BLaER1 treated with 17β-estradiol and CSF1 and Interleukin-3, amounts not matched to agents 10 nM and 100 nM (cell line): ENCODE results near the gene PTPRO.

Experiments used
- H3K27ac ChIP-seq, 11 experiments: shearing (Covaris generic); formaldehyde crosslinking; 2 replicates each; pipeline ENCODE4 v1.8.1; 2022
- H3K27me3 ChIP-seq, 11 experiments: shearing (Covaris generic); formaldehyde crosslinking; 2 replicates each; pipeline ENCODE4 v1.8.1; 2022
- H3K36me3 ChIP-seq, 11 experiments: shearing (Covaris generic); formaldehyde crosslinking; 2 replicates each; pipeline ENCODE4 v1.8.1; 2022
- H3K4me1 ChIP-seq, 10 experiments: shearing (Covaris generic); formaldehyde crosslinking; 2 replicates each; pipeline ENCODE4 v1.8.1; 2022
- H3K4me2 ChIP-seq, 11 experiments: shearing (Covaris generic); formaldehyde crosslinking; 2 replicates each; pipeline ENCODE4 v1.8.1; 2022
- H3K4me3 ChIP-seq, 10 experiments: shearing (Covaris generic); formaldehyde crosslinking; 2 replicates each; pipeline ENCODE4 v1.8.1; 2022
- H3K9ac ChIP-seq, 11 experiments: shearing (Covaris generic); formaldehyde crosslinking; 2 replicates each; pipeline ENCODE4 v1.8.1; 2022
- H3K9me3 ChIP-seq, 11 experiments: shearing (Covaris generic); formaldehyde crosslinking; replicated peaks in 1 of 11; 2 replicates each; pipeline ENCODE4 v1.8.1; 2022
- H4K20me1 ChIP-seq, 11 experiments: shearing (Covaris generic); formaldehyde crosslinking; 2 replicates each; pipeline ENCODE4 v1.8.1; 2022
- Cebpa-rat ChIP-seq, 11 experiments: shearing (Covaris generic); IDR thresholded peaks; 2 replicates each; pipeline ENCODE4 v1.8.1; 2022

Gene PTPRO

GRCh38 chr12:15453613-15454012 is 131.3 kb downstream of the PTPRO start:
- Histone ChIP-seq H4K20me1 (no peaks in the 10 kb centered on the region), H3K9ac (no peak overlapping the region)
- TF ChIP-seq Cebpa-rat (IDR thresholded peaks at IDR 0.05) = no peak

GRCh38 chr12:15458008-15458407 is 135.7 kb downstream of the PTPRO start:
- H3K4me2 ChIP-seq = no peak overlapping the region
- no peak overlapping the region for H3K9ac ChIP-seq
- no peak overlapping the region for H3K4me3 ChIP-seq
- H3K27ac ChIP-seq = no peak overlapping the region
- TF ChIP-seq Cebpa-rat (IDR thresholded peaks at IDR 0.05) = no peak
- H3K4me1 ChIP-seq = peaks cover 0 to 14% (median 0%) of the 10 kb centered on the region in 10 experiments; a peak in 4 of 20 replicates
- H3K9me3 ChIP-seq = peaks cover 8 to 28% (median 15%) of the 10 kb centered on the region in 11 experiments; a peak in 20 of 22 replicates
- no peaks in the 10 kb centered on the region for H3K27me3 ChIP-seq
- no peaks in the 10 kb centered on the region for H4K20me1 ChIP-seq
- H3K36me3 ChIP-seq = no peaks in the 10 kb centered on the region

More at GRCh38 chr12:15453613-15454012, 131.3 kb downstream of the PTPRO start:
- Histone ChIP-seq H3K9me3 (peaks cover 8 to 29% (median 10%) of the 10 kb centered on the region in 11 experiments; a peak in 20 of 22 replicates), H3K4me2 (peak overlapping the region in 1 of 11 experiments; percentile 24; a peak in 2 of 22 replicates), H3K36me3 (no peaks in the 10 kb centered on the region), H3K4me3 (no peak overlapping the region), H3K27ac (no peak overlapping the region), H3K27me3 (no peaks in the 10 kb centered on the region), H3K4me1 (peaks cover 0 to 16% (median 0%) of the 10 kb centered on the region in 10 experiments; a peak in 4 of 20 replicates)

- Histone ChIP-seq H3K36me3 (no peaks in the 10 kb centered on the region), H3K27me3 (no peaks in the 10 kb centered on the region), H3K4me1 (no peaks in the 10 kb centered on the region), H3K9ac (no peak overlapping the region), H3K27ac (no peak overlapping the region), H4K20me1 (no peaks in the 10 kb centered on the region), H3K4me2 (no peak overlapping the region), H3K4me3 (no peak overlapping the region), H3K9me3 (no peaks in the 10 kb centered on the region)
- TF ChIP-seq Cebpa-rat (IDR thresholded peaks at IDR 0.05) = no peak
Observed at GRCh38 chr12:15468911-15469310, 146.6 kb downstream of the PTPRO start.

DNA sequence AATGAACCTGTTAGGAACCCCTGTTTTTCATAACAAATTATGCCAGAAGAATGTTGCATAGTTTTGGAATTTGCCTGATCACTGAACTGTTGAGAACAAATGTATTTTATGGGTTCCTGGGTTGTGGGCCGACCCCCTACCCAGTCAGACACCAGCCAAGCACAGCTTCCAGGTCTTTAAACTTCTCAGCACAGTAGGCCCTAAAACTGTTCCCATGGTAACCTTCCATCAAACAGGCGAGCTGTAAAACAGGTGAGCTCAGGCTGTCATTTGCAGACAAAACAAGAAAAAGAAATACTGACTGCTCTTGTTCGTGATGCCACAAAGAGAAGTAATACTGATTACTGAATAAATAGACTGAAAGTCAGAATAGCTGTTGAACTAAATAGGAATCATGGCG is 147.0 kb downstream of the PTPRO start:
- no peak overlapping the region for H3K9ac ChIP-seq
- H3K27me3 ChIP-seq = no peaks in the 10 kb centered on the region
- no peak for TF ChIP-seq Cebpa-rat (IDR thresholded peaks at IDR 0.05)
- H3K27ac ChIP-seq = no peak overlapping the region
- H3K36me3 ChIP-seq = no peaks in the 10 kb centered on the region
- no peak overlapping the region for H3K4me3 ChIP-seq
- H3K4me1 ChIP-seq = no peaks in the 10 kb centered on the region
- H3K9me3 ChIP-seq = no peaks in the 10 kb centered on the region
- H4K20me1 ChIP-seq = no peaks in the 10 kb centered on the region
- H3K4me2 ChIP-seq = no peak overlapping the region

DNA sequence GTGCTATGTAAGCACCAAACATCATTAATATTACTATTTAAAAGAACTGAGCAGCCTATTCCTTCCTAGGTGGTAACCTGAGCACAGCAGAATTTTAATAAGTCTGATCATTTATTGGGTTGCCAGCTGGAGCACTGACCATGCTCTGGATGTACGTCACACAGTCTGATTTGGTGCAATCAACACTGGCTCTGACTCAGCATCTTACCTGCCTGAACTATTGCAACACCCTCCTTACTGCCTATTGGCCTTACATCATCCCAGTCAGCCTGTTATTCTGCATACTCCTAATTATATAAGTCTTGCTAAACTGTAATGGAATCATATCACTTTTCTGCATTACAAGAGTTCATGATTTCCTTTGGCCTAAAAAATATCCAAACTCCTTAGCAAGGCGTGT is 149.7 kb downstream of the PTPRO start:
- no peaks in the 10 kb centered on the region for H3K9me3 ChIP-seq
- no peak overlapping the region for H3K4me3 ChIP-seq
- no peaks in the 10 kb centered on the region for H4K20me1 ChIP-seq
- H3K9ac ChIP-seq = no peak overlapping the region
- H3K27ac ChIP-seq = no peak overlapping the region
- H3K36me3 ChIP-seq = no peaks in the 10 kb centered on the region
- H3K27me3 ChIP-seq = no peaks in the 10 kb centered on the region
- no peak for TF ChIP-seq Cebpa-rat (IDR thresholded peaks at IDR 0.05)
- H3K4me2 ChIP-seq = no peak overlapping the region
- H3K4me1 ChIP-seq = no peaks in the 10 kb centered on the region

DNA sequence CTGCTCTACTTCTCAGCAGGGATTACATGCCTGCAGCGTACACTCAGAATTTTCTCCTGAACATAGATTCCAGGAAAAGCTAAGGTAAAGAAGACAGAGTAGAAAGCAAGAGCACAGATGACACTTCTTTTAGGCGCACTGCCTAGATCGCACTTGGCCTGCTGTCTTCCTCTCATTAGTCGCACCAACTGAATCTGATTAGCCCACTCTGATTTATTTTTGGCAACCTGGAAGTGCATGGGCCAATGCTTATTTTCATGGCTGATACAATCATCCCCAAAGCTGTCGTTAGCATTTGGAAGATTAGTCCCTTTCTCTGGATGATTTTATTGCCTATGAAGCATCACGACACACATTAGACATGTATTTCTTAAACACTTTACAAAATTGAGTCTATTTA is 152.5 kb downstream of the PTPRO start:
- TF ChIP-seq Cebpa-rat (IDR thresholded peaks at IDR 0.05) = no peak
- no peaks in the 10 kb centered on the region for H3K4me1 ChIP-seq
- no peaks in the 10 kb centered on the region for H3K27me3 ChIP-seq
- H3K4me3 ChIP-seq = no peak overlapping the region
- H3K36me3 ChIP-seq = no peaks in the 10 kb centered on the region
- no peak overlapping the region for H3K4me2 ChIP-seq
- H3K9ac ChIP-seq = no peak overlapping the region
- no peak overlapping the region for H3K27ac ChIP-seq
- no peaks in the 10 kb centered on the region for H4K20me1 ChIP-seq
- no peaks in the 10 kb centered on the region; a peak in 1 of 22 replicates for H3K9me3 ChIP-seq

DNA sequence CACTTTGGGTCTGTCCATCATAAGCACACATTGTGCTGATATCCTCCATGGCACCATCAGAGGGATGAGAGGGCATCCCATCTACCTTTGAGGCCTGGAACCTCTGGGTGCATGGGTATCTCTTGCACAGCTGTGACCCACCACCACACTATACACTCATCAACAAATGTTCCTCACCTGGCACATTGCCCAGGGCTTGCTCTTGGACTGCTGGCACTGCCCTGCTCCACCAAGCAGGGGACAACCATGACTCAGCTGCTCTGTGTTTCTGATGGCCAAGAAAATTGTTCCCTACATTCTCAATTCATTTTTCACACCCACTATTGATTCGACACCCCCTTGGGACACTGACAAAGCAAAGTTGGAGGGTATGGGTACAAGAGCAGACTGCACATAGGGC is 155.5 kb downstream of the PTPRO start:
- no peak overlapping the region for H3K4me2 ChIP-seq
- no peak overlapping the region for H3K27ac ChIP-seq
- no peak overlapping the region for H3K4me3 ChIP-seq
- no peaks in the 10 kb centered on the region; a peak in 1 of 20 replicates for H3K4me1 ChIP-seq
- no peaks in the 10 kb centered on the region for H4K20me1 ChIP-seq
- TF ChIP-seq Cebpa-rat (IDR thresholded peaks at IDR 0.05) = no peak
- no peak overlapping the region for H3K9ac ChIP-seq
- H3K36me3 ChIP-seq = no peaks in the 10 kb centered on the region
- H3K27me3 ChIP-seq = no peaks in the 10 kb centered on the region
- H3K9me3 ChIP-seq = no peaks in the 10 kb centered on the region; a peak in 1 of 22 replicates

- Histone ChIP-seq H3K36me3 (no peaks in the 10 kb centered on the region), H4K20me1 (no peaks in the 10 kb centered on the region), H3K9me3 (no peaks in the 10 kb centered on the region; a peak in 1 of 22 replicates), H3K27ac (no peak overlapping the region), H3K27me3 (no peaks in the 10 kb centered on the region), H3K9ac (no peak overlapping the region), H3K4me2 (no peak overlapping the region), H3K4me3 (no peak overlapping the region), H3K4me1 (peaks cover 0 to 11% (median 0%) of the 10 kb centered on the region in 10 experiments; a peak in 2 of 20 replicates)
- no peak for TF ChIP-seq Cebpa-rat (IDR thresholded peaks at IDR 0.05)
Observed at GRCh38 chr12:15481846-15482245, 159.5 kb downstream of the PTPRO start.

- H3K36me3 ChIP-seq = no peaks in the 10 kb centered on the region
- no peaks in the 10 kb centered on the region for H4K20me1 ChIP-seq
- no peak overlapping the region for H3K4me2 ChIP-seq
- no peak for TF ChIP-seq Cebpa-rat (IDR thresholded peaks at IDR 0.05)
- H3K4me1 ChIP-seq = peaks cover 0 to 11% (median 0%) of the 10 kb centered on the region in 10 experiments; a peak in 2 of 20 replicates
- no peak overlapping the region for H3K9ac ChIP-seq
- H3K27ac ChIP-seq = no peak overlapping the region
- no peak overlapping the region for H3K4me3 ChIP-seq
- H3K27me3 ChIP-seq = no peaks in the 10 kb centered on the region
- no peaks in the 10 kb centered on the region for H3K9me3 ChIP-seq
Observed at GRCh38 chr12:15485466-15485865, 163.2 kb downstream of the PTPRO start.

- Histone ChIP-seq H3K4me3 (no peak overlapping the region), H3K36me3 (no peaks in the 10 kb centered on the region), H3K4me2 (no peak overlapping the region), H3K9ac (no peak overlapping the region), H4K20me1 (no peaks in the 10 kb centered on the region), H3K4me1 (peaks cover 0 to 11% (median 0%) of the 10 kb centered on the region in 10 experiments; a peak in 2 of 20 replicates), H3K27ac (no peak overlapping the region), H3K9me3 (no peaks in the 10 kb centered on the region), H3K27me3 (no peaks in the 10 kb centered on the region)
- TF ChIP-seq Cebpa-rat (IDR thresholded peaks at IDR 0.05) = no peak
Observed at GRCh38 chr12:15486859-15487258, 164.6 kb downstream of the PTPRO start.
